Measurements from ENCODE around the gene PUS1.
"Not testable (repeated sequence)": the region's sequence is repeated elsewhere in the genome, so short reads cannot be mapped to it uniquely, and the experiment has no call there.

PUS1 gene

GRCh38 chr12:131981388-131981787, 52.3 kb downstream of the PUS1 start:
- DNase-seq (ENCODE audit: low read depth), result no peak
- TF ChIP-seq CTCF (IDR thresholded peaks at IDR 0.05; ENCODE audit: low read depth, low read length, missing control alignments), result no peak
- in situ Hi-C loops (cut with HindIII; ENCODE audit: low sequenced_read_pairs), result no loop called here
- H3K4me3 ChIP-seq (ENCODE audit: low read depth, low read length), result no peak overlapping the region

- H3K4me3 ChIP-seq (ENCODE audit: low read depth, low read length), result no peak overlapping the region
- no peak for DNase-seq (ENCODE audit: low read depth)
- in situ Hi-C loops (cut with HindIII; ENCODE audit: low sequenced_read_pairs), result no loop called here
- no peak for TF ChIP-seq CTCF (IDR thresholded peaks at IDR 0.05; ENCODE audit: low read depth, low read length, missing control alignments)
Observed at GRCh38 chr12:131982041-131982440, 53.0 kb downstream of the PUS1 start.

GRCh38 chr12:131983026-131983425, 54.0 kb downstream of the PUS1 start:
- in situ Hi-C loops (cut with HindIII; ENCODE audit: low sequenced_read_pairs), result no loop called here
- no peak overlapping the region for H3K4me3 ChIP-seq (ENCODE audit: low read depth, low read length)
- no peak for DNase-seq (ENCODE audit: low read depth)
- no peak for TF ChIP-seq CTCF (IDR thresholded peaks at IDR 0.05; ENCODE audit: low read depth, low read length, missing control alignments)

GRCh38 chr12:131983554-131983953, 54.5 kb downstream of the PUS1 start:
- no peak for TF ChIP-seq CTCF (IDR thresholded peaks at IDR 0.05; ENCODE audit: low read depth, low read length, missing control alignments)
- in situ Hi-C loops (cut with HindIII; ENCODE audit: low sequenced_read_pairs), result no loop called here
- DNase-seq (ENCODE audit: low read depth), result no peak
- H3K4me3 ChIP-seq (ENCODE audit: low read depth, low read length), result no peak overlapping the region

- in situ Hi-C loops (cut with HindIII; ENCODE audit: low sequenced_read_pairs), result no loop called here
- no peak overlapping the region for H3K4me3 ChIP-seq (ENCODE audit: low read depth, low read length)
- no peak for DNase-seq (ENCODE audit: low read depth)
- TF ChIP-seq CTCF (IDR thresholded peaks at IDR 0.05; ENCODE audit: low read depth, low read length, missing control alignments), result no peak
Observed at GRCh38 chr12:131984334-131984733, 55.3 kb downstream of the PUS1 start.

GRCh38 chr12:131985510-131985875, 56.4 kb downstream of the PUS1 start:
- not testable (repeated sequence) for H3K4me3 ChIP-seq (ENCODE audit: low read depth, low read length); DNase-seq (ENCODE audit: low read depth)
- in situ Hi-C loops (cut with HindIII; ENCODE audit: low sequenced_read_pairs), result loop anchor here (5.0 kb wide), 1 partner anchor 98 kb away; no protein-coding TSS in a partner anchor

- no peak overlapping the region for H3K4me3 ChIP-seq (ENCODE audit: low read depth, low read length)
- DNase-seq (ENCODE audit: low read depth), result no peak
- TF ChIP-seq CTCF (IDR thresholded peaks at IDR 0.05; ENCODE audit: low read depth, low read length, missing control alignments), result no peak
- in situ Hi-C loops (cut with HindIII; ENCODE audit: low sequenced_read_pairs), result loop anchor here (5.0 kb wide), 1 partner anchor 99 kb away; no protein-coding TSS in a partner anchor
Observed at GRCh38 chr12:131986361-131986760, 57.3 kb downstream of the PUS1 start.
